ENCODE results near the gene SLC2A8.

The SLC2A8 gene

GRCh38 chr9:127447416-127448111 is 50.6 kb downstream of the SLC2A8 start:
- TF ChIP-seq TARDBP (IDR thresholded peaks at IDR 0.05), result no peak
- peak; percentile 7; the same call in 1 of the 2 replicates for TF ChIP-seq PKNOX1 (IDR thresholded peaks at IDR 0.05)
- TF ChIP-seq HDGF (IDR thresholded peaks at IDR 0.05; ENCODE audit: borderline replicate concordance), result no peak
- no peak for DNase-seq (ENCODE audit: extremely low spot score)
- ChIA-PET POLR2A (interaction anchor here (1.6 to 2.6 kb wide), 2 partner anchors 24 to 51 kb away, joined by 6 to 13 read pairs; partner anchors contain the start of genes SLC2A8 and ZNF79), CTCF (no interaction called here)

- POLR2A ChIA-PET, result interaction anchor here (2.6 kb wide), 1 partner anchor 24 kb away, joined by 13 read pairs; the partner anchor contains the start of gene ZNF79
- CTCF ChIA-PET, result no interaction called here
- DNase-seq (ENCODE audit: extremely low spot score), result no peak
- TF ChIP-seq TARDBP (IDR thresholded peaks at IDR 0.05), result no peak
- TF ChIP-seq SP1 (IDR thresholded peaks at IDR 0.05), result no peak
- TF ChIP-seq FOXA1 (IDR thresholded peaks at IDR 0.05), result no peak
- TF ChIP-seq ZNF384 (IDR thresholded peaks at IDR 0.05), result no peak
- TF ChIP-seq NFRKB (IDR thresholded peaks at IDR 0.05), result no peak
- TF ChIP-seq ELF4 (IDR thresholded peaks at IDR 0.05), result no peak; the same call in 1 of the 2 replicates
- TF ChIP-seq SUZ12 (IDR thresholded peaks at IDR 0.05), result no peak
- TF ChIP-seq L3MBTL2 (conservative IDR thresholded peaks at IDR 0.05), result no peak
Observed at GRCh38 chr9:127448112-127448805, 51.3 kb downstream of the SLC2A8 start.

GRCh38 chr9:127449332-127449966 is 52.5 kb downstream of the SLC2A8 start:
- DNase-seq (ENCODE audit: extremely low spot score), result no peak
- ChIA-PET POLR2A (interaction anchor here (1.1 to 1.5 kb wide), 3 partner anchors 16 to 26 kb away, joined by 3 to 8 read pairs (median 4); partner anchors contain the start of gene ZNF79), CTCF (no interaction called here)
- TF ChIP-seq FOXA1 (IDR thresholded peaks at IDR 0.05) (no peak), ELF4 (IDR thresholded peaks at IDR 0.05) (no peak), SUZ12 (IDR thresholded peaks at IDR 0.05) (no peak), SP1 (IDR thresholded peaks at IDR 0.05) (no peak), L3MBTL2 (conservative IDR thresholded peaks at IDR 0.05) (no peak), ARNT (IDR thresholded peaks at IDR 0.05) (no peak), TARDBP (IDR thresholded peaks at IDR 0.05) (no peak), FOXM1 (IDR thresholded peaks at IDR 0.05; ENCODE audit: borderline replicate concordance) (no peak), ZNF384 (IDR thresholded peaks at IDR 0.05) (no peak), BHLHE40 (IDR thresholded peaks at IDR 0.05; ENCODE audit: borderline replicate concordance) (no peak)

- TF ChIP-seq SP1 (IDR thresholded peaks at IDR 0.05) (no peak), CTBP1 (IDR thresholded peaks at IDR 0.05; ENCODE audit: borderline replicate concordance) (no peak), BHLHE40 (IDR thresholded peaks at IDR 0.05; ENCODE audit: borderline replicate concordance) (no peak), FOXK2 (IDR thresholded peaks at IDR 0.05) (no peak), ZNF384 (IDR thresholded peaks at IDR 0.05) (no peak)
- POLR2A ChIA-PET, result interaction anchor here (1.0 to 1.5 kb wide), 7 partner anchors 11 to 378 kb away, joined by 3 to 9 read pairs (median 4); partner anchors contain the start of gene ZNF79
- no peak for DNase-seq (ENCODE audit: extremely low spot score)
- CTCF ChIA-PET, result no interaction called here
Observed at GRCh38 chr9:127450243-127450760, 53.3 kb downstream of the SLC2A8 start.

GRCh38 chr9:127450830-127451607 is 54.0 kb downstream of the SLC2A8 start, which contains the start of the genes LRSAM1 and RPL12:
LRSAM1 (plus strand) TSS chr9:127451510; CDS start chr9:127454528, 3,018 bp downstream.
RPL12 (minus strand) TSS chr9:127451406; CDS start chr9:127451317, 89 bp downstream.
- ChIA-PET POLR2A (interaction anchor here (0.5 to 1.8 kb wide), 15 partner anchors 10 to 537 kb away, joined by 3 to 9 read pairs (median 3); partner anchors contain the start of genes RALGPS1 and ZNF79), CTCF (no interaction called here)
- peak; percentile 95 for DNase-seq (ENCODE audit: extremely low spot score)
- TF ChIP-seq BHLHE40 (IDR thresholded peaks at IDR 0.05; ENCODE audit: borderline replicate concordance), result no peak
- peak; percentile 52; the same call in 1 of the 2 replicates for TF ChIP-seq CTBP1 (IDR thresholded peaks at IDR 0.05; ENCODE audit: borderline replicate concordance)
- TF ChIP-seq SP1 (IDR thresholded peaks at IDR 0.05), result peak; percentile 90
- peak; percentile 90 for TF ChIP-seq LEF1 (IDR thresholded peaks at IDR 0.05; ENCODE audit: borderline replicate concordance)
- TF ChIP-seq NFRKB (IDR thresholded peaks at IDR 0.05), result peak; percentile 67
- peak; percentile 99 for TF ChIP-seq ELF4 (IDR thresholded peaks at IDR 0.05)
- no peak for TF ChIP-seq PKNOX1 (IDR thresholded peaks at IDR 0.05)
- TF ChIP-seq L3MBTL2 (conservative IDR thresholded peaks at IDR 0.05), result 0 out of 2 replicates have a peak, but pooled peaks have one; percentile 11
- TF ChIP-seq FOXK2 (IDR thresholded peaks at IDR 0.05), result no peak
- peak; percentile 10; the same call in 1 of the 2 replicates for TF ChIP-seq ARNT (IDR thresholded peaks at IDR 0.05)

- CTCF ChIA-PET, result no interaction called here
- TF ChIP-seq L3MBTL2 (conservative IDR thresholded peaks at IDR 0.05) (no peak), CTBP1 (IDR thresholded peaks at IDR 0.05; ENCODE audit: borderline replicate concordance) (no peak), SUZ12 (IDR thresholded peaks at IDR 0.05) (no peak), NFRKB (IDR thresholded peaks at IDR 0.05) (no peak), HDGF (IDR thresholded peaks at IDR 0.05; ENCODE audit: borderline replicate concordance) (no peak), SP1 (IDR thresholded peaks at IDR 0.05) (no peak), FOXA1 (IDR thresholded peaks at IDR 0.05) (no peak), ELF4 (IDR thresholded peaks at IDR 0.05) (no peak)
- POLR2A ChIA-PET, result interaction anchor here (0.5 to 1.8 kb wide), 11 partner anchors 12 to 537 kb away, joined by 3 to 9 read pairs (median 3); partner anchors contain the start of genes RALGPS1 and ZNF79
- DNase-seq (ENCODE audit: extremely low spot score), result no peak
Observed at GRCh38 chr9:127451608-127451857, 54.6 kb downstream of the SLC2A8 start.
